SU-DHL-6 (cell line): ENCODE results near the gene SUSD6.
"Not testable (repeated sequence)": the region's sequence is repeated elsewhere in the genome, so short reads cannot be mapped to it uniquely, and the experiment has no call there.

Experiments
- H2AFZ ChIP-seq: fragments of 200-600 bp; sonication (generic); 2 replicates; pipeline ENCODE4 v1.6.1; 2014; ENCODE audit warnings: low read depth, mild to moderate bottlenecking, moderate library complexity, mixed read lengths, antibody characterized with exemption, low read length; ENCODE audit not compliant: severe bottlenecking
- H3F3A ChIP-seq: fragments of 200-600 bp; shearing (Covaris generic); 2 replicates; pipeline ENCODE4 v1.6.0; 2016; ENCODE audit warnings: antibody characterized with exemption, mild to moderate bottlenecking; ENCODE audit not compliant: insufficient read depth
- H3K27ac ChIP-seq: fragments of 200-600 bp; sonication (generic); 2 replicates; pipeline ENCODE4 v1.5.1; 2016; ENCODE audit warnings: low read depth, mild to moderate bottlenecking, low read length, moderate library complexity, mixed read lengths
- H3K27me3 ChIP-seq: fragments of 200-600 bp; sonication (generic), shearing (Covaris generic); 2 replicates; pipeline ENCODE4 v1.6.0; 2014; ENCODE audit warnings: mild to moderate bottlenecking, low read length
- H3K36me3 ChIP-seq: fragments of 200-600 bp; sonication (generic); 2 replicates; pipeline ENCODE4 v1.6.1; 2014; ENCODE audit warnings: mild to moderate bottlenecking, low read length, mixed read lengths
- H3K4me2 ChIP-seq: fragments of 300-600, 200-600 bp; shearing (Covaris generic), sonication (generic); 2 replicates; pipeline ENCODE4 v1.6.0; 2014; ENCODE audit warnings: low read length, low read depth, mild to moderate bottlenecking; ENCODE audit not compliant: poor library complexity, severe bottlenecking
- H3K4me3 ChIP-seq: fragments of 200-600 bp; sonication (generic); 2 replicates; pipeline ENCODE4 v1.5.1; 2014; ENCODE audit warnings: antibody characterized with exemption, low read length, mild to moderate bottlenecking, mixed read lengths; ENCODE audit not compliant: insufficient read depth, poor library complexity, severe bottlenecking
- H3K79me2 ChIP-seq: fragments of 200-600 bp; sonication (generic); 2 replicates; pipeline ENCODE4 v1.6.1; 2014; ENCODE audit warnings: mild to moderate bottlenecking, low read length, moderate library complexity; ENCODE audit not compliant: insufficient read depth
- H3K9ac ChIP-seq: fragments of 200-600 bp; sonication (generic); 2 replicates; pipeline ENCODE4 v1.7.0; 2014; ENCODE audit warnings: mild to moderate bottlenecking, low read length
- H3K9me2 ChIP-seq: fragments of 200-600 bp; sonication (generic); replicated peaks from 2 replicates; pipeline ENCODE4 v1.6.1; 2014; ENCODE audit warnings: low read length; ENCODE audit not compliant: insufficient read depth
- H3K9me3 ChIP-seq: fragments of 200-600 bp; sonication (generic); 2 replicates; pipeline ENCODE4 v1.6.1; 2014; ENCODE audit warnings: low read length, mixed read lengths; ENCODE audit not compliant: insufficient read depth
- H4K20me1 ChIP-seq: fragments of 200-600 bp; sonication (generic); 2 replicates; pipeline ENCODE4 v1.6.1; 2014; ENCODE audit warnings: low read depth, mild to moderate bottlenecking, antibody characterized with exemption, low read length, moderate library complexity, mixed read lengths
- CTCF ChIP-seq: fragments of 200-600 bp; sonication (generic); IDR thresholded peaks from one replicate; pipeline ENCODE4 v1.5.1; 2017; ENCODE audit warnings: antibody characterized with exemption, mild to moderate bottlenecking, low read length, moderate library complexity; ENCODE audit not compliant: insufficient read depth, poor library complexity, severe bottlenecking
- EZH2phosphoT487 ChIP-seq: fragments of 200-600 bp; sonication (generic), shearing (Covaris generic); conservative IDR thresholded peaks from 2 replicates; pipeline ENCODE4 v1.6.1; 2018; ENCODE audit warnings: mild to moderate bottlenecking, antibody characterized with exemption, low read length, moderate library complexity, mixed read lengths

The SUSD6 gene

GRCh38 chr14:69720912-69721311, 109.5 kb downstream of the SUSD6 start:
- Histone ChIP-seq H4K20me1 (no peaks in the 10 kb centered on the region), H3K9ac (no peak overlapping the region), H3K9me2 (no peaks in the 10 kb centered on the region), H3K4me2 (no peak overlapping the region), H3K27me3 (no peaks in the 10 kb centered on the region), H3K4me3 (no peak overlapping the region), H3K79me2 (no peaks in the 10 kb centered on the region), H3F3A (no peaks in the 10 kb centered on the region), H2AFZ (no peak overlapping the region), H3K36me3 (no peaks in the 10 kb centered on the region), H3K27ac (no peak overlapping the region), H3K9me3 (no peaks in the 10 kb centered on the region)
- no peak for TF ChIP-seq CTCF
- no peak for TF ChIP-seq EZH2phosphoT487

DNA sequence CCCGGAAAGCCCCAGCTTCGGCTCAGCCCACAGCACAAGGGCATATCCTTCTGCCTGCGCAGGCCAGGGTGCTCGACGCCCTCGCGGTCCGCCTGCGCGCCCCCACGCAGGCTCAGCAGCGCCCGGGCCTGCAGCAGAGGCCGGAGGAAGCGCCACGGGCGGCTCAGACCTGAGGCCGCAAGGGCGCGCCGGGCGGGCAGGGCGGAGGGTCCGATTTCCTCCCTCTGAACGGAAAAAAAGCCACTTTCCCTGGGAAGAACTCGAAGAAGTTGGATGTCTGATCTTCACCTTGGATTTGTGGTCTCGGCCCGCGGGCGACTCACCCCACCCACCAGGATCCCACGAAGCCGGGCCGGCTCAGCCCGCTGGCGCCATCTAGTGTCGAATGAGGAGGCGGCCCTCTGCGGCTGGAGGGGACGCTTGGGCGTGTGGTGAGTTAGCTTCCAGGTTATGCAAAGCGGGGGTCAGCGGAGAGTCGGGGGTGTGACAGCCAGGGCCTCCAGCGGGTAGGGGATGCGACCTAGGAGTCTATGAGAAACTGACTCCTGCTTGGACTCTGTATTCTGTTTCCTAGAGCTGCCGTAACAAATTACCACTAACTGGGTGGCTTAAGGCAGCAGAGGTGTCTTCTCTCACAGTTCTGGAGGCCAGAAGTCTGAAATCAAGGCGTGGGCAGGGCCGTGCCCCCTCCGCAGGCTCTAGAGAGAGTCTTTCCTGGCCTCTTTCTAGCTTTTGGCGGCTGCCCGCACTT, 115.5 kb downstream of the SUSD6 start:
- Histone ChIP-seq H3K79me2 (no peaks in the 10 kb centered on the region), H3K9me3 (no peaks in the 10 kb centered on the region), H3K9ac (peak overlapping the region; percentile 36), H3K36me3 (no peaks in the 10 kb centered on the region), H4K20me1 (no peaks in the 10 kb centered on the region), H3K4me2 (peak overlapping the region; percentile 65), H3K9me2 (no peaks in the 10 kb centered on the region), H3K4me3 (peak overlapping the region; percentile 31), H3K27me3 (no peaks in the 10 kb centered on the region), H3F3A (no peaks in the 10 kb centered on the region), H3K27ac (no peak overlapping the region), H2AFZ (peak overlapping the region; percentile 73)
- peak; percentile 93 for TF ChIP-seq CTCF
- TF ChIP-seq EZH2phosphoT487 = no peak

DNA sequence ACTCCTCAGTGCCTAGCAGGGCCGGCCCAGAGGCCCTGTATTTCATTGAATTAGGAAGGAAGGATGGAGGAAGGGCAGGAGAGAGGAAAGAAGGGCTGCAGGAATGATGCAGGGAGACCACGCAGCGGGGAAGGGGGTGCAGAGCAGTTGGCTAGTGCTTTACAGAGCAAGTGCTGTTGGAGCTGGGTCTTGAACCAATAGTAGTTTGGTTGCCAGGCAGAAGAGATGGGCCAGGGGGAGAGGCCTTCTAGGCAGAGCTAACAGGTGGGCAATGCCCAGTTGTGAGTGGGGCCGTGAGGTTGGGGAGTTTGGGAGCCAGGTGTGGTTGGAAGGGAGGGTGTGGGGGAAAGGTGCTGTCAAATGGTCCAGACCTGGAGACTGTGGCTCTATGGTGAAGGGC, 116.5 kb downstream of the SUSD6 start:
- Histone ChIP-seq H3F3A (no peaks in the 10 kb centered on the region), H3K36me3 (no peaks in the 10 kb centered on the region), H3K79me2 (no peaks in the 10 kb centered on the region), H4K20me1 (no peaks in the 10 kb centered on the region), H3K27ac (no peak overlapping the region), H3K9me3 (no peaks in the 10 kb centered on the region), H2AFZ (no peak overlapping the region), H3K27me3 (no peaks in the 10 kb centered on the region), H3K9ac (no peak overlapping the region), H3K9me2 (no peaks in the 10 kb centered on the region), H3K4me3 (no peak overlapping the region), H3K4me2 (no peak overlapping the region)
- TF ChIP-seq EZH2phosphoT487 (no peak), CTCF (no peak)

- not testable (repeated sequence) for H3K9ac ChIP-seq, H3K27ac ChIP-seq, H3K4me2 ChIP-seq, H3K9me2 ChIP-seq, H3K9me3 ChIP-seq, H3K27me3 ChIP-seq, H3K79me2 ChIP-seq, H3F3A ChIP-seq, H4K20me1 ChIP-seq, H3K4me3 ChIP-seq, H3K36me3 ChIP-seq, H2AFZ ChIP-seq
Measured at GRCh38 chr14:69731919-69732598, 120.7 kb downstream of the SUSD6 start.

DNA sequence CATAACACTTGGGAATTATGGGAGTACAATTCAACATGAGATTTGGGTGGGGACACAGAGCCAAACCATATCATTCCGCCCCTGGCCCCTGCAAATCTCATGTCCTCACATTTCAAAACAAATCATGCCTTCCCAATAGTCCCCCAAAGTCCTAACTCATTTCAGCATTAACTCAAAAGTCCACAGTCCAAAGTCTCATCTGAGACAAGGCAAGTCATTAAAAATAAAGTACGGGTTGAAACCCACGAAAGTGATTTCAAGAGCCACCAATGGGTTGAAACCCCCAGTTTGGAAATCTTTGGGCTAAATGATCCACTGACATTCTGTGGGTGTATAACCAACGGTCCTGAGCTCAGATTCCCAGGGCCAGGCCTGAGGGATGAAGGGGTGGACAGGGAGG, 125.0 kb downstream of the SUSD6 start:
- H3K9me3 ChIP-seq, H3K9me2 ChIP-seq, H3K4me2 ChIP-seq, H3K36me3 ChIP-seq, H3K4me3 ChIP-seq, H3K27me3 ChIP-seq, H4K20me1 ChIP-seq, H3K27ac ChIP-seq, H3K79me2 ChIP-seq, H2AFZ ChIP-seq, H3K9ac ChIP-seq, H3F3A ChIP-seq: not testable (repeated sequence)
